K562 (cell line): Measurements from ENCODE around the gene NDUFS6. TPM values are rescaled to one million over a fixed set of nuclear protein-coding genes. Genes with fewer than 3 reads are reported as not detected.

Source experiments
- ATAC-seq: fragments of 200-7000 bp; cut with Tn5 transposase; 3 replicates; pipeline ENCODE4 v1.9.1; 2020; ENCODE audit warnings: moderate library complexity
- BruUV-seq: library from RNA; stranded (reverse); fragments of 400-500 nt; replicated peaks from 2 replicates; lab custom pipeline; 2021; lab: Mats Ljungman, UMichigan
- CTCF ChIA-PET: fragments of 300-600 bp; formaldehyde crosslinking; extraction: SDS; loops from one replicate; lab custom pipeline; 2021; ENCODE audit warnings: low intra/inter-chr PET ratio; lab: Yijun Ruan, JAX
- POLR2A ChIA-PET: fragments of 300-600, 350-650 bp; sonication (Branson Sonifier 250); formaldehyde crosslinking; extraction: SDS; loops from one replicate; lab custom pipeline; 2021; ENCODE audit warnings: antibody characterized with exemption, inconsistent platforms; lab: Yijun Ruan, JAX
- DNase-seq, 4 experiments: peaks; one replicate each; pipeline versions ENCODE4 v3.0.0 to v3.0.0-alpha.2; 2011 to 2018; ENCODE audit warnings: low spot score in 3 of 4, mixed read lengths in 3 of 4; ENCODE audit errors: extremely low read depth in 1 of 4
- FAIRE-seq: peaks from 2 replicates; lab custom pipeline; 2011; peaks lifted over from hg19 to GRCh38; lab: Jason Lieb, UNC
- H2AFZ ChIP-seq: 2 replicates; pipeline ENCODE4 v1.6.0; 2011; ENCODE audit warnings: low read depth, low read length, control low read depth, inconsistent platforms
- H3K27ac ChIP-seq: fragments of 200-600 bp; 3 replicates; pipeline ENCODE4 v1.8.0; 2011; ENCODE audit warnings: low read depth, mild to moderate bottlenecking, control low read depth, inconsistent platforms, low read length, moderate library complexity, mixed read lengths; ENCODE audit errors: extremely low read depth
- H3K27me3 ChIP-seq, 2 experiments: fragments of 300-600 bp in 1 of 2; 2 replicates in 1 of 2; 3 replicates in 1 of 2; pipeline versions ENCODE4 v1.6.0 to v1.8.0; 2011; ENCODE audit warnings: inconsistent platforms in 2 of 2, low read length in 2 of 2, mild to moderate bottlenecking in 1 of 2, mixed read lengths in 1 of 2, moderate library complexity in 1 of 2; ENCODE audit not compliant: control insufficient read depth in 2 of 2, insufficient read depth in 2 of 2
- H3K36me3 ChIP-seq: fragments of 300-600 bp; 3 replicates; pipeline ENCODE4 v1.8.0; 2011; ENCODE audit warnings: mild to moderate bottlenecking, low read length, inconsistent platforms; ENCODE audit not compliant: control insufficient read depth, insufficient read depth
- H3K4me1 ChIP-seq, 2 experiments: fragments of 200-600 bp in 1 of 2; replicated peaks in 1 of 2; 2 replicates in 1 of 2; 3 replicates in 1 of 2; pipeline versions ENCODE4 v1.5.1 to v1.8.0; 2011; ENCODE audit warnings: inconsistent platforms in 2 of 2, low read length in 2 of 2, mild to moderate bottlenecking in 1 of 2, mixed read lengths in 1 of 2, moderate library complexity in 1 of 2; ENCODE audit not compliant: control insufficient read depth in 2 of 2, insufficient read depth in 2 of 2
- H3K4me2 ChIP-seq: 2 replicates; pipeline ENCODE4 v1.6.1; 2011; ENCODE audit warnings: low read length, control low read depth, inconsistent platforms, mixed read lengths; ENCODE audit not compliant: insufficient read depth
- H3K4me3 ChIP-seq: fragments of 200-600 bp; sonication (generic), shearing (Covaris generic); 2 replicates; pipeline ENCODE4 v1.5.1; 2016; ENCODE audit warnings: control low read depth, inconsistent platforms
- H3K79me2 ChIP-seq: fragments of 200-600 bp; 3 replicates; pipeline ENCODE4 v1.8.0; 2011; ENCODE audit warnings: low read length, inconsistent platforms; ENCODE audit not compliant: control insufficient read depth, insufficient read depth
- H3K9ac ChIP-seq, 2 experiments: 2 replicates each; pipeline versions ENCODE4 v1.6.0 to v1.6.1; 2011; ENCODE audit warnings: low read depth in 2 of 2, low read length in 2 of 2, control low read depth in 1 of 2, inconsistent platforms in 1 of 2, mild to moderate bottlenecking in 1 of 2, mixed read lengths in 1 of 2; ENCODE audit not compliant: insufficient read depth in 1 of 2
- H3K9me1 ChIP-seq: one replicate; pipeline ENCODE4 v1.6.0; 2011; ENCODE audit warnings: inconsistent platforms, mild to moderate bottlenecking, low read length, moderate library complexity; ENCODE audit not compliant: control insufficient read depth, insufficient read depth
- H3K9me3 ChIP-seq: replicated peaks from 2 replicates; pipeline ENCODE4 v1.5.1; 2011; ENCODE audit warnings: low read depth, low read length, inconsistent platforms; ENCODE audit not compliant: control insufficient read depth, insufficient read depth
- H4K20me1 ChIP-seq: replicated peaks from 2 replicates; pipeline ENCODE4 v1.6.1; 2011; ENCODE audit warnings: low read length, inconsistent platforms, mixed read lengths; ENCODE audit not compliant: control insufficient read depth, insufficient read depth
- CREM ChIP-seq: IDR thresholded peaks from 2 replicates; pipeline ENCODE4 v1.6.1; 2014; ENCODE audit warnings: antibody characterized with exemption, low read depth
- CTCF ChIP-seq, 3 experiments: IDR thresholded peaks in 2 of 3; conservative IDR thresholded peaks in 1 of 3; 2 replicates each; pipeline ENCODE4 v1.5.1; 2011 to 2012; ENCODE audit warnings: low read length in 3 of 3, mild to moderate bottlenecking in 3 of 3, control low read depth in 2 of 3, improper control_type of control experiment in 1 of 3, inconsistent platforms in 1 of 3, low read depth in 1 of 3, mixed read lengths in 1 of 3, moderate library complexity in 1 of 3; ENCODE audit not compliant: insufficient read depth in 2 of 3
- RAD21 ChIP-seq, 2 experiments: fragments of 250-450 bp in 1 of 2; fragments of 450-650 bp in 1 of 2; sonication (Bioruptor Pico) in 1 of 2; formaldehyde crosslinking in 1 of 2; IDR thresholded peaks in 1 of 2; conservative IDR thresholded peaks in 1 of 2; 2 replicates each; pipeline versions ENCODE4 v1.4.0 to v1.8.0; 2020 to 2022; ENCODE audit warnings: mild to moderate bottlenecking in 2 of 2, moderate library complexity in 1 of 2
- USF2 ChIP-seq: sonication (generic); formaldehyde crosslinking; IDR thresholded peaks from 2 replicates; pipeline ENCODE4 v1.5.0; 2020; ENCODE audit warnings: missing genetic modification reagents
- ZNF778 ChIP-seq: fragments of 450-650 bp; formaldehyde crosslinking; IDR thresholded peaks from 2 replicates; pipeline ENCODE4 v1.4.0; 2020; ENCODE audit warnings: mild to moderate bottlenecking, moderate library complexity
- WGBS: fragments of 100-300 bp; shearing (Covaris generic); methylation state at CpG from one replicate; pipeline ENCODE4 v1.1.6; 2016; ENCODE audit warnings: low coverage, mixed read lengths; ENCODE audit not compliant: insufficient coverage; ENCODE audit errors: missing lambda C conversion rate; 5-methylcytosine and 5-hydroxymethylcytosine counted together
- in situ Hi-C: fragments of 300-500 bp; cut with MboI; formaldehyde crosslinking; loops from 4 replicates; pipeline ENCODE4 v1.15.0; 2018; ENCODE audit warnings: inconsistent platforms, mixed read lengths
- intact Hi-C: fragments of 100-400 bp; cut with micrococcal nuclease; formaldehyde crosslinking; loops from 2 replicates; pipeline ENCODE4 v1.14.2; 2022
- polyA plus RNA-seq, 8 experiments: library from polyadenylated mRNA; depleted of rRNA in 4 of 8; stranded (reverse) in 5 of 8; unstranded in 3 of 8; fragments of >200 nt; fragmentation: Nextera tagmentation in 2 of 8; fragmentation: Illumina TruSeq in 1 of 8; extraction: Ambion mirVana in 2 of 8; extraction: Trizol in 1 of 8; gene quantifications; 2 replicates each; pipeline versions ENCODE4 v1.2.1 to v1.2.3, GENCODE V29; 2011 to 2014; ENCODE audit warnings: inconsistent platforms in 1 of 8, missing spikeins in 1 of 8
- total RNA-seq, 7 experiments: library from RNA; depleted of rRNA in 6 of 7; stranded (reverse); fragments of >200 nt in 6 of 7; fragmentation: Illumina TruSeq in 2 of 7; extraction: Trizol in 2 of 7; gene quantifications; 2 replicates each; pipeline versions ENCODE4 v1.2.1 to v1.2.3, GENCODE V29; 2011 to 2021; ENCODE audit warnings: low replicate concordance in 1 of 7

Gene NDUFS6
- total and polyA plus RNA-seq, 9 of the 15 experiments (the other 6 are each of a cell fraction or from before 2014, with no cell fraction given) = 36.1 to 291 (median 77.0) TPM

DNA sequence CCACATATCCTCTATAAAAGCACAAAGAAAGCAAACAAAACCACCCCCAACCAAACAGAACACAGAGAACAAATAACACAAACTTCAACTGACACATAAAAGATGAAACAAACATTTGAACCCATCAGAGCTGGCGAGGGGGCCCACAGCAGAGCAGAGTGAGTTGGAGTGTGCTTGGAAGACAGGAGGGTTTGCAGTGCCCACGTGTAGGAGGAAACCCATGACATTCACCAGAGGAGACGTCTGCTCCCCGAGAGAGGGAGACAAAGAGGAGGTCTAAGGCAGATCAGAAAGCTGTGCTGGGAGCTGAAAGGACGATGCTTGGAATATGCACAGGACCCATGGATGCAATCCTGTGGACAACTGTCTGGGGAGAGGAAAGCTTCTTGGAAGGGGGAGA lies 28.6 kb upstream of the NDUFS6 start:
- no TSS peak for BruUV-seq
- peaks cover 53 to 71% of the 10 kb centered on the region in 2 experiments; a peak in 4 of 5 replicates for H3K27me3 ChIP-seq
- no peaks in the 10 kb centered on the region for H4K20me1 ChIP-seq
- no peaks in the 10 kb centered on the region for H3K9me1 ChIP-seq
- no peak overlapping the region for H2AFZ ChIP-seq
- TF ChIP-seq USF2 (CRISPR knock-in tag) (0 out of 2 replicates have a peak, but pooled peaks have one; percentile 12), RAD21 (CRISPR knock-in tag; conservative IDR thresholded peaks at IDR 0.05 in 1 of 2, IDR thresholded peaks at IDR 0.05 in 1 of 2) (peak in 1 of 2 experiments; percentile 35; a peak in 1 of 4 replicates), ZNF778 (no peak), CREM (0 out of 2 replicates have a peak, but pooled peaks have one; percentile 5), CTCF (IDR thresholded peaks at IDR 0.05 in 2 of 3, conservative IDR thresholded peaks at IDR 0.05 in 1 of 3; ENCODE audit: insufficient read depth in 2 of 3, low read depth in 1 of 3, low read length in 3 of 3) (peak; percentile 27 to 37 (median 36); a peak in 3 of 6 replicates)
- ChIA-PET POLR2A (interaction anchor here (0.6 to 1.4 kb wide), 2 partner anchors 20 to 23 kb away, joined by 3 to 4 read pairs; no protein-coding TSS in a partner anchor), CTCF (interaction anchor here (0.5 kb wide), 1 partner anchor 96 kb away, joined by 3 read pairs; no protein-coding TSS in a partner anchor)
- no peaks in the 10 kb centered on the region for H3K79me2 ChIP-seq
- no peaks in the 10 kb centered on the region for H3K9me3 ChIP-seq
- intact Hi-C loops (no loop called here), in situ Hi-C loops (no loop called here)
- DNase-seq = peak in 1 of 4 experiments; percentile 37
- H3K27ac ChIP-seq = no peak overlapping the region
- no peaks in the 10 kb centered on the region for H3K36me3 ChIP-seq
- ATAC-seq = peak; percentile 79
- FAIRE-seq = peak; percentile 88
- no peak overlapping the region for H3K9ac ChIP-seq
- no peak overlapping the region for H3K4me2 ChIP-seq
- H3K4me1 ChIP-seq = peaks cover 0 to 11% of the 10 kb centered on the region in 2 experiments; a peak in 1 of 5 replicates
- 0% methylated on average over 5 of the region's 5 CpGs for WGBS
- H3K4me3 ChIP-seq = no peak overlapping the region
